Right atrium auricular region (tissue), 2 donors: Measurements from ENCODE around the gene CYP27C1. TPM values are rescaled to one million over a fixed set of nuclear protein-coding genes. Genes with fewer than 3 reads are reported as not detected.

ENCODE experiments used
- DNase-seq: peaks from one replicate; pipeline ENCODE4 v3.0.0-alpha.2; 2019; ENCODE audit warnings: low spot score
- H3K27ac ChIP-seq, 2 donors: fragments of 200-600 bp; sonication (generic); 1 replicate in 1 of 2; 2 replicates in 1 of 2; pipeline ENCODE4 v1.5.1; 2016 to 2019
- H3K27me3 ChIP-seq, 2 donors: fragments of 200-600 bp; sonication (generic); one replicate each; pipeline versions ENCODE4 v1.5.1 to v1.6.0; 2017 to 2019
- H3K36me3 ChIP-seq: fragments of 200-600 bp; sonication (generic); one replicate; pipeline ENCODE4 v1.5.1; 2016
- H3K4me1 ChIP-seq, 2 donors: fragments of 200-600 bp; sonication (generic); one replicate each; pipeline versions ENCODE4 v1.5.1 to v1.6.0; 2017 to 2019
- H3K4me3 ChIP-seq, 2 donors: fragments of 200-600 bp; sonication (generic); 1 replicate in 1 of 2; 2 replicates in 1 of 2; pipeline ENCODE4 v1.5.1; 2017 to 2019; ENCODE audit warnings: mild to moderate bottlenecking in 1 of 2, moderate library complexity in 1 of 2
- H3K9me3 ChIP-seq, 2 donors: fragments of 200-600 bp; sonication (generic); one replicate each; pipeline ENCODE4 v1.5.1; 2019
- CTCF ChIP-seq, 2 donors: fragments of 200-600 bp; sonication (generic); IDR thresholded peaks; one replicate each; pipeline ENCODE4 v1.5.1; 2019; ENCODE audit warnings: antibody characterized with exemption in 2 of 2
- total RNA-seq, 2 donors: library from RNA; depleted of rRNA; stranded (reverse); fragments of >200 nt; gene quantifications; one replicate each; pipeline ENCODE4 v1.1.0, GENCODE V29; 2016

Gene CYP27C1
- total RNA-seq, 2 donors from 2014 or later, result 0.24 TPM; not detected in 1

DNA sequence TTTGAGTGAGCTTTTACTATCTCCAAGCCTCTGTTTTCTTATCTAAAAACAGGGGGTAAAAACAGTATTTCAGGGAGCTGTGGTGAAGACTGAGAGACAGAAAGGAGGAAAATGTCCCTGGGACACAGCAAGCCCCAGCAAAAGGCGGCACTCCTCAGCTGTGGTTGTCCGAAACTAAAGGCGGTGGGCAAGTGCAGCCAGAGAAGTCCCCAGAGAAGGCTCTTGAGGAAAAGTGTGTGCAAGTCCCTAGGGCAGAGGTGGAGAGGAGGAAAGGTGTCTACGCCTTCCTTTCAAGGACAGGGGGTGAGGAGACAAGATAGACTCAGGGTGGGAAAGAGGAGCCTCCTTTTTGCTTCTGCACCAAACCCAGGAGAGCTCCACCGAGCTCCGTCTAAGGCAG, 45.5 kb downstream of the CYP27C1 start:
- TF ChIP-seq CTCF (IDR thresholded peaks at IDR 0.05), result no peak
- DNase-seq, result no peak
- H3K4me3 ChIP-seq, result no peak overlapping the region
- no peaks in the 10 kb centered on the region for H3K27me3 ChIP-seq
- H3K9me3 ChIP-seq, result peaks cover 0 to 4% of the 10 kb centered on the region in 2 donors
- H3K4me1 ChIP-seq, result peaks cover 0 to 14% of the 10 kb centered on the region in 2 donors
- H3K27ac ChIP-seq, result no peak overlapping the region
- no peaks in the 10 kb centered on the region for H3K36me3 ChIP-seq

DNA sequence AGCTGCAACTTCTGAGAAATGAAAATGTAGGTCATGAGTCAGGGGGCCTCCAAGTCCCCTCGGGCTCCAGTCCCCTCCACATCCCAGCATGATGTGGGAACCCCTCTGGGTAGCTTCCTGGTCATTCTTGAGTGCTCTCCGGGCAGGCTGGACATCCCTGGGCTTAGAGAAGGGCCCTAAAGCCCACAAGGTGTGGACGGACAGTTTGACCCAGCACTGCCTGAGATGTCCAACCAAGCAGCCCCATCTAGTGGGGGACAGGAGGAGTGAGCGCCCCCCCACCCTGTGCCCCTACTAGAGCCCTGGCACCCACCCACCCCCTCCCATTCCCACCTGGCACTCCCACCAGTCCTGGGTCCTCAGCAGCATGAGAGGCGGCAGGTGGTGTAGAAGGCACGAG, 46.0 kb downstream of the CYP27C1 start:
- no peaks in the 10 kb centered on the region for H3K27me3 ChIP-seq
- peaks cover 0 to 14% of the 10 kb centered on the region in 2 donors for H3K4me1 ChIP-seq
- peaks cover 0 to 2% of the 10 kb centered on the region in 2 donors for H3K9me3 ChIP-seq
- peak in 1 of 2 donors; percentile 38 for TF ChIP-seq CTCF (IDR thresholded peaks at IDR 0.05)
- no peaks in the 10 kb centered on the region for H3K36me3 ChIP-seq
- no peak overlapping the region for H3K27ac ChIP-seq
- H3K4me3 ChIP-seq, result no peak overlapping the region
- DNase-seq, result no peak

DNA sequence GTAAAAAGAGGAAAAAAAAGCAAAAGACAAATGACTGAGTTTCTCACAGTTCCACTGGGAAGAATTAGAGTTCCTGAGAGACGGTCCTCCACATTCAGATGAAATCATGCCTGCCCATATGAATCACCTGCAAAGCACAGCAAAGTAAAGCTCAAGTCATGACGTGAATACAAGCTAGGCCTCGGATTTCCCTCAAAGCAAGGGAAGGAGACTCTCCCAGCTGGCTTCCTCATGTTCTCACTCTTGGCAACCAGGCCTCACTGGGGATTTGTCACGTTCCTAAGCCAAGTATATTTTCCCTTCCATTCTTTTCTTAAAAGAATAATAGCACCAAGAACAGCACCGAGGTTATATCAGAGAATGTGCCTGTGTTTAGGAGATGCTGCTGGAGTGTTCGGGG, 47.0 kb downstream of the CYP27C1 start:
- no peak for TF ChIP-seq CTCF (IDR thresholded peaks at IDR 0.05)
- Histone ChIP-seq H3K27ac (no peak overlapping the region), H3K36me3 (no peaks in the 10 kb centered on the region), H3K27me3 (no peaks in the 10 kb centered on the region), H3K9me3 (no peaks in the 10 kb centered on the region), H3K4me3 (no peak overlapping the region), H3K4me1 (peaks cover 0 to 14% of the 10 kb centered on the region in 2 donors)
- no peak for DNase-seq

DNA sequence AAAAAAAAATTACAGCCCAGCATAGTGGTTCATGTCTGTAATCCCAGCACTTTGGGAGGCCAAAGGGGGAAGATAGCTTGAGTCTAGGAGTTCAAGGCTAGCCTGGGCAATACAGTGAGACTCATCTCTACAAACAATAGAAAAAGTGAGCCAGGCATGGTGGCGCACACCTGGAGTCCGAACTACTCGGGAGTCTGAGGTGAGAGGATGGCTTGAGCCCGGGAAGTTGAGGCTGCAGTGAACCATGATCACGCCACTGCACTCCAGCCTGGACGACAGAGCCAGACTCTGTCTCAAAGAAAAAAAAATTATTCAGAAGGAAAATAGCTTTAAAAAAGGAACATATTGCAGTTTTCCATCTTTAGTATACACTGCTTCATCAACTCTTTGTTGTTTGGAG, 47.8 kb downstream of the CYP27C1 start:
- TF ChIP-seq CTCF (IDR thresholded peaks at IDR 0.05), result no peak
- no peak for DNase-seq
- H3K27me3 ChIP-seq, result no peaks in the 10 kb centered on the region
- H3K27ac ChIP-seq, result no peak overlapping the region
- H3K9me3 ChIP-seq, result no peaks in the 10 kb centered on the region
- H3K4me3 ChIP-seq, result no peak overlapping the region
- no peaks in the 10 kb centered on the region for H3K36me3 ChIP-seq
- H3K4me1 ChIP-seq, result peaks cover 0 to 14% of the 10 kb centered on the region in 2 donors

DNA sequence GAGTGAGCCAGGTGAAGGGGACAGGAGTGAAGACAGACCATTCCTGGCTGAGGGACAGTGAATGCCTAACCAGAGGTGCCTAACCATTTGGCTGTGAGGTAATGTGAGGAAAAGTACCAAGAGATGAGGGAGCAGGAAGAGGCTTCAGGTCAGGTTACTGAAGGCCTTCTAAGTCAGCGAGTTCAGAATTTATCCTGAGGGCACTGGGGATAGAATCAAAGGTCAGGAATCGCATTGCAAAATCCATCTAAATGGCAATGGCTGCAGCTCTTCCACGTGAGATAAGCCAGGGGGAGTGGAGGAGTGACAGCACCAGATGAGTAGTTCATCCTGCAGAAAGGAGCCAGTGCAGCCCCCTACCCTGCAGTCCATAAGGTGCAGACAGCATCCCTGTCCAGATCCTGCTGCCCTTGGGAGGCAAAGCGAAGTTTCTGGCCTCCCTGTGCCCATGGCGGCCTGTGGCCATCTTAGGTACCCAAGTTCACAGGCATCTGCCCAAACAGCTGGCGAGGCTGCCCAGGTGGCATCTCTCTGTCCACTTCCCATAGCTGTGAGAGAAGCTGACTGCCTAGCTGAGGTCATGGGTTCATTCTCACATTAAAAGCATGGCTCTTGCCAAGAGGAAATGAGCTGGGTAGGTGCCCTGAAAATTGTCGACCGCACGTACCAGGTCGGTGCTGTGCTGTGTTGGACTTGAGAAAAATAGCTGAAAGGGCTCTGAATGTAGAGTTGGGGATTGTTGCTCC, 49.5 kb downstream of the CYP27C1 start:
- Histone ChIP-seq H3K27me3 (no peaks in the 10 kb centered on the region), H3K4me3 (no peak overlapping the region), H3K36me3 (no peaks in the 10 kb centered on the region), H3K27ac (no peak overlapping the region), H3K9me3 (no peaks in the 10 kb centered on the region), H3K4me1 (peaks cover 0 to 12% of the 10 kb centered on the region in 2 donors)
- TF ChIP-seq CTCF (IDR thresholded peaks at IDR 0.05), result no peak
- DNase-seq, result no peak

DNA sequence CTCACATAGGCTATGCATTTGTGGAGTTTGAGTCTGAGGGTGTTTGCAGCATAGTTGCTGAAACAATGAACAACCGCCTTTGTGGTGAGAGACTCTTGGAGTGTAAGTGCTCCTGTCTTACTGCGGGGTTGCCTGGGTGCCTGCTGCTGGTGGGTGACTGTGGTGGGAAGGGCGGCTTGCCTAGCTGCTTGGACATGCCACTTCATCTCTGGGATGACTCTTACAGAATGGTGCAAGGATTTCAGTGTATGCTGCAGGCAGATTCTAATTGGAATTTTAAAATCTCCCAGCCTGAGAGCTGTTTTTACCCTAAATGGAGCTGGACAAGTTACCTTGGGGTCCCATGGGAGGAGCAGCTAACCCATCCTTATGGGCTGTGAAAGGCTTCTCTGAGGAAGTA, 50.1 kb downstream of the CYP27C1 start:
- peaks cover 0 to 6% of the 10 kb centered on the region in 2 donors for H3K4me1 ChIP-seq
- no peak overlapping the region for H3K4me3 ChIP-seq
- H3K27me3 ChIP-seq, result no peaks in the 10 kb centered on the region
- no peaks in the 10 kb centered on the region for H3K9me3 ChIP-seq
- no peak overlapping the region for H3K27ac ChIP-seq
- TF ChIP-seq CTCF (IDR thresholded peaks at IDR 0.05), result no peak
- H3K36me3 ChIP-seq, result no peaks in the 10 kb centered on the region
- no peak for DNase-seq
